ENCODE data around the gene ZNF212.

DNA sequence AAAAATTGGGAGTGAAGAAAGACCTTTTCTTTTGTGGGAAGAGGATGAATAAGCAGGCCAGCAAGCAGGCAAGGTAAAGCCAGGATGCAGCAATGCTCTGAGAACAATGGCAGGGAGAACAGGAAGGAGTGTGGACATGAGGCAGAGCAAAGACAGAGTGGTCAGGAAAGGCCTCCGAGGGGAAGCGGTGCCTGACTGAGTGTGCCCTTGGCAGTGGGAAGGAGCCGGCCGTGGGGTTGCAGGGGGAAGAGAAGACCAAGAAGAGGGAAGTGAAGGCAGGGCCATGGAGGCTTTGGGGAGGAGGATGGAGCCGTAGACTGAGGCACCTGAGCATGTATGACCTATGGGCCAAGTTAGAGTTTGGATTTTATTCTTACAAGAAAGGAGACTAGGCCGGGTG is 21.9 kb upstream of the ZNF212 start:
- TF ChIP-seq, protein P1, sequence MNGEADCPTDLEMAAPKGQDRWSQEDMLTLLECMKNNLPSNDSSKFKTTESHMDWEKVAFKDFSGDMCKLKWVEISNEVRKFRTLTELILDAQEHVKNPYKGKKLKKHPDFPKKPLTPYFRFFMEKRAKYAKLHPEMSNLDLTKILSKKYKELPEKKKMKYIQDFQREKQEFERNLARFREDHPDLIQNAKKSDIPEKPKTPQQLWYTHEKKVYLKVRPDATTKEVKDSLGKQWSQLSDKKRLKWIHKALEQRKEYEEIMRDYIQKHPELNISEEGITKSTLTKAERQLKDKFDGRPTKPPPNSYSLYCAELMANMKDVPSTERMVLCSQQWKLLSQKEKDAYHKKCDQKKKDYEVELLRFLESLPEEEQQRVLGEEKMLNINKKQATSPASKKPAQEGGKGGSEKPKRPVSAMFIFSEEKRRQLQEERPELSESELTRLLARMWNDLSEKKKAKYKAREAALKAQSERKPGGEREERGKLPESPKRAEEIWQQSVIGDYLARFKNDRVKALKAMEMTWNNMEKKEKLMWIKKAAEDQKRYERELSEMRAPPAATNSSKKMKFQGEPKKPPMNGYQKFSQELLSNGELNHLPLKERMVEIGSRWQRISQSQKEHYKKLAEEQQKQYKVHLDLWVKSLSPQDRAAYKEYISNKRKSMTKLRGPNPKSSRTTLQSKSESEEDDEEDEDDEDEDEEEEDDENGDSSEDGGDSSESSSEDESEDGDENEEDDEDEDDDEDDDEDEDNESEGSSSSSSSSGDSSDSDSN (IDR thresholded peaks at IDR 0.05; ENCODE audit: borderline replicate concordance in 1 of 2, low read depth in 2 of 2, low read length in 2 of 2): no peak
- TF ChIP-seq TSHZ1 (CRISPR knock-in tag; IDR thresholded peaks at IDR 0.05) (no peak), FUS (optimal IDR thresholded peaks at IDR 0.05; ENCODE audit: low read depth, low read length) (no peak), HNRNPUL1 (IDR thresholded peaks at IDR 0.05; ENCODE audit: low read length) (no peak), TAF15 (IDR thresholded peaks at IDR 0.05; ENCODE audit: low read depth, low read length) (no peak), ZKSCAN1 (IDR thresholded peaks at IDR 0.05; ENCODE audit: low read depth, low read length) (no peak), TCF7L2 (IDR thresholded peaks at IDR 0.05; ENCODE audit: low read depth, low read length) (no peak), CHD7 (IDR thresholded peaks at IDR 0.05; ENCODE audit: low read depth, low read length) (no peak), PURB (CRISPR knock-in tag; IDR thresholded peaks at IDR 0.05; ENCODE audit: low read depth) (no peak)

Data from K562 (cell line).